22Rv1 (cell line): ENCODE measurements around the gene RGS18.

Source experiments
- ZFX ChIP-seq: fragments of 450-650 bp; IDR thresholded peaks from 2 replicates; pipeline ENCODE4 v1.6.1; 2017; ENCODE audit warnings: antibody characterized with exemption, borderline replicate concordance
- TF ChIP-seq, protein P1 (sequence below): fragments of 450-650 bp; IDR thresholded peaks from 2 replicates; pipeline ENCODE4 v1.5.1; 2017; ENCODE audit warnings: mild to moderate bottlenecking

DNA sequence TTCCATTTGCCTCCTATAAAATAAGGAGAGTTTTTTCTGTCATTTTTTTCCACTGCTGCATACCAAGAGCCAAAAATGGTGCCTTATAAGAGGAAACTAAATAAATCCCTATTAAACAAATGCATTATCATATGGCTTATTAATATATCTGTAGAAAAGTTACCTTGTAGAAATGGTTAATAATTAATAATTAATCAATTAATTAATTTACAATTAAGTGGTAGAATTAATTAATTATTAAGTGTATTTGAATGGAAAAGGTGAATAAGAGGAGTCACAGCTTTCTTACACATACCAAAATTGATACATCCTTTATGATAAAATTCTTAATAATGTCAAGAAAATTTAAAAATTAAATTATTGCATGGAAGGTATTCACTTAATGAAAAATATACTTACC lies 35.6 kb upstream of the RGS18 start:
- TF ChIP-seq, protein P1, sequence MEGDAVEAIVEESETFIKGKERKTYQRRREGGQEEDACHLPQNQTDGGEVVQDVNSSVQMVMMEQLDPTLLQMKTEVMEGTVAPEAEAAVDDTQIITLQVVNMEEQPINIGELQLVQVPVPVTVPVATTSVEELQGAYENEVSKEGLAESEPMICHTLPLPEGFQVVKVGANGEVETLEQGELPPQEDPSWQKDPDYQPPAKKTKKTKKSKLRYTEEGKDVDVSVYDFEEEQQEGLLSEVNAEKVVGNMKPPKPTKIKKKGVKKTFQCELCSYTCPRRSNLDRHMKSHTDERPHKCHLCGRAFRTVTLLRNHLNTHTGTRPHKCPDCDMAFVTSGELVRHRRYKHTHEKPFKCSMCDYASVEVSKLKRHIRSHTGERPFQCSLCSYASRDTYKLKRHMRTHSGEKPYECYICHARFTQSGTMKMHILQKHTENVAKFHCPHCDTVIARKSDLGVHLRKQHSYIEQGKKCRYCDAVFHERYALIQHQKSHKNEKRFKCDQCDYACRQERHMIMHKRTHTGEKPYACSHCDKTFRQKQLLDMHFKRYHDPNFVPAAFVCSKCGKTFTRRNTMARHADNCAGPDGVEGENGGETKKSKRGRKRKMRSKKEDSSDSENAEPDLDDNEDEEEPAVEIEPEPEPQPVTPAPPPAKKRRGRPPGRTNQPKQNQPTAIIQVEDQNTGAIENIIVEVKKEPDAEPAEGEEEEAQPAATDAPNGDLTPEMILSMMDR, result no peak
- TF ChIP-seq ZFX, result no peak
